Peyer's patch (tissue), 4 donors: Measurements from ENCODE around the gene FILIP1L.

Source experiments
- POLR2A ChIP-seq, 2 donors: fragments of 450-650 bp; IDR thresholded peaks; one replicate each; pipeline ENCODE4 v1.5.1; 2017; ENCODE audit warnings: antibody characterized with exemption in 2 of 2, mild to moderate bottlenecking in 2 of 2, moderate library complexity in 2 of 2
- TF ChIP-seq, protein P1 (sequence below), 6 experiments: fragments of 450-650 bp in 4 of 6; fragments of 200-600 bp in 2 of 6; sonication (generic) in 1 of 6; IDR thresholded peaks; one replicate each; pipeline ENCODE4 v1.5.1; 2017 to 2019; ENCODE audit warnings: antibody characterized with exemption in 6 of 6, mild to moderate bottlenecking in 3 of 6, moderate library complexity in 1 of 6

DNA sequence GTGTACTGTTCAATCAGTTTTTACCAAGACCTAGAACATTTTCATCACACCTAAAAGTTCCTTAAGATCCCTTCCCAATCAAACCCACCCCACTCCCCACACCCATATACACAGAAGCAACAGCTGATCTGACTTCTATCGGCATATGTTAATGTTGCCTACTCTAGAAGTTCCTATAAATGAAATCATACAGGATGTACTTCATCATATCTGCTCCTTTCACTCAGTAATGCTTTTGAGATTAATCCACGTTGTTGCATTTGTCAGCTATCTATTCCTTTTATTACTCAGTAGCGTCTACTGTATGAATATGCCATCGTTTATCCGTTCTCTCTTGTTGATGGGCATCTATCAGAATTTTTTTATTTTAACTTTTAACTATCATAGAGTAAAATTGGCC is 14.3 kb upstream of the FILIP1L start:
- no peak for TF ChIP-seq POLR2A (IDR thresholded peaks at IDR 0.05)
- TF ChIP-seq, protein P1, sequence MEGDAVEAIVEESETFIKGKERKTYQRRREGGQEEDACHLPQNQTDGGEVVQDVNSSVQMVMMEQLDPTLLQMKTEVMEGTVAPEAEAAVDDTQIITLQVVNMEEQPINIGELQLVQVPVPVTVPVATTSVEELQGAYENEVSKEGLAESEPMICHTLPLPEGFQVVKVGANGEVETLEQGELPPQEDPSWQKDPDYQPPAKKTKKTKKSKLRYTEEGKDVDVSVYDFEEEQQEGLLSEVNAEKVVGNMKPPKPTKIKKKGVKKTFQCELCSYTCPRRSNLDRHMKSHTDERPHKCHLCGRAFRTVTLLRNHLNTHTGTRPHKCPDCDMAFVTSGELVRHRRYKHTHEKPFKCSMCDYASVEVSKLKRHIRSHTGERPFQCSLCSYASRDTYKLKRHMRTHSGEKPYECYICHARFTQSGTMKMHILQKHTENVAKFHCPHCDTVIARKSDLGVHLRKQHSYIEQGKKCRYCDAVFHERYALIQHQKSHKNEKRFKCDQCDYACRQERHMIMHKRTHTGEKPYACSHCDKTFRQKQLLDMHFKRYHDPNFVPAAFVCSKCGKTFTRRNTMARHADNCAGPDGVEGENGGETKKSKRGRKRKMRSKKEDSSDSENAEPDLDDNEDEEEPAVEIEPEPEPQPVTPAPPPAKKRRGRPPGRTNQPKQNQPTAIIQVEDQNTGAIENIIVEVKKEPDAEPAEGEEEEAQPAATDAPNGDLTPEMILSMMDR (IDR thresholded peaks at IDR 0.05): no peak
